HG02885 (cell line): ENCODE data around the gene CALY.
"Not testable (repeated sequence)": the region's sequence is repeated elsewhere in the genome, so short reads cannot be mapped to it uniquely, and the experiment has no call there.

Experiments used
- ATAC-seq: cut with Tn5 transposase; IDR thresholded peaks from one replicate; pipeline ENCODE4 v1.9.1; 2021; ENCODE audit warnings: mild to moderate bottlenecking; ENCODE audit not compliant: unreplicated experiment, poor library complexity

CALY gene, protein sequence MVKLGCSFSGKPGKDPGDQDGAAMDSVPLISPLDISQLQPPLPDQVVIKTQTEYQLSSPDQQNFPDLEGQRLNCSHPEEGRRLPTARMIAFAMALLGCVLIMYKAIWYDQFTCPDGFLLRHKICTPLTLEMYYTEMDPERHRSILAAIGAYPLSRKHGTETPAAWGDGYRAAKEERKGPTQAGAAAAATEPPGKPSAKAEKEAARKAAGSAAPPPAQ

DNA sequence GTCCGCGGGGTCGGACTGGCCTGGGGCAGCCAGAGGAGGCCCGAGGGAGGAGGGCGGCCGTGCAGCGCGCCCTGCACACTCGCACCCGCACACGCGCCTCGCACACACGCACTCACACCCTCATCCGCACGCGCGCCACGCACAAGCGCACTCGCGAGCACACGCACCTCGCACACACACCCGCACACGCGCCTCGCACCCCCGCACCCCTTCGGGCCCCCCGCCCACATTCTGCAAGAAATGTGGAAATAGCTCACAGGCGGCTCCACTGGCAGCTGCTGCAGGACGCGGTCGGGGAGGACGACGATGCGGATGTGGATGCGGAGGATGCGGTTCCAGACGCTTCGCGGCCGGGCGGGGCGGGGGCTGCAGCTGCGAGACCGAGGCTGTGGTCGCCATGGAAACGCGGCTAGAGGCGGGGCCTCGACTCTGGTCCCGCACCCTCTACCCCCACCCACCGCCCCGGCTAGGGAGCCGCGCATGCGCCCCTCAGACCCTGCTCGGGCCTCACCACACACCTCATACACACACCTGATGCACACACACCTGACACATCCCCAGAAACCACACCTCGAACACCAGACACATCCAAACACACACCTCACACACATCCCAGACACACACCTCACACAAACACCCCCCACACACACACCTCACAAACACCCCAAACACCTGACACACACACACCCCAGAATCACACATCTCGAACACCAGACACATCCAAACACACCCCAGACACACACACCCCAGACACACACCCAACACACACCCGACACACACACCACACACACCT, at the start of gene CALY:
Gene CALY, minus strand, starts transcription at position 320 of the 793 bp plus-strand sequence. CDS start 7,907 bp downstream, outside the sequence.
- ATAC-seq = no peak

DNA sequence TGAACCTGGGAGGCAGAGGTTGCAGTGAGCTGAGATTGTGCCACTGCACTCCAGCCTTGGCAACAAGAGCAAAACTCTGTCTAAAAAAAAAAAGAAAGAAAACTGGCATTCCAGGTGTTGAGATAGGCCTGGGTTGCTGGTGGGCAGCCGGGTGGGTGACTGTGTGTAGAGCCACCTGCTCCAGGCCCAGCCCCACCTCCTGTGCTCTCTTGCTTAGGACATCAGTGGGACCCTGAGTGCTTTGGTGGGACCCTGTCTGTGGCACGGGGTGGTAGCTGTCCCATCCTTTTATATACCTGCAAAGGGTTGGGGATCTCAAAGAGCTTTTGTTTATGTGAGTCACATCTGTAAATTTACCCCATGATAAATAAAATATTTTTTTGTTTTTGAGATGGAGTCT, 48.5 kb upstream of the CALY start:
- no peak for ATAC-seq

DNA sequence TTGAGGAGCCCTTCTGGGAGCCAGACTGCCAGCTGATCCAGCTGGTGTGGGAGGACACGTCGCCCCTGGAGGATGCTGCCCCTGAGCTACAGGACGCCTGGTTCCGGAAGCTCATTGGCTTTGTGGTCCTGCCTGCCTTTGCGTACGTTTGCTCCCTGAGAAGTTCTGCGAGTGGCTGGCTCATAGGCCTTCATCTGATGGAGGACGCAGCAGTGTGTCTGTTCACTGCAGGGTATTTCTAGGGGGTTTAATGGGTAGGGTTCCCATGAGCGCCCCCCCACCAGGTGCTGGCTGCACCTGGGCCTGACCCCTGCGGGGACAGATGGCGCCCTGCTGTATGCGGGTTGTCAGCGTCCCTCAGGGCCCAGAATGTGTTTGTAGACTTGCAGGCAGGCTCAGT, 47.4 kb upstream of the CALY start:
- no peak for ATAC-seq

DNA sequence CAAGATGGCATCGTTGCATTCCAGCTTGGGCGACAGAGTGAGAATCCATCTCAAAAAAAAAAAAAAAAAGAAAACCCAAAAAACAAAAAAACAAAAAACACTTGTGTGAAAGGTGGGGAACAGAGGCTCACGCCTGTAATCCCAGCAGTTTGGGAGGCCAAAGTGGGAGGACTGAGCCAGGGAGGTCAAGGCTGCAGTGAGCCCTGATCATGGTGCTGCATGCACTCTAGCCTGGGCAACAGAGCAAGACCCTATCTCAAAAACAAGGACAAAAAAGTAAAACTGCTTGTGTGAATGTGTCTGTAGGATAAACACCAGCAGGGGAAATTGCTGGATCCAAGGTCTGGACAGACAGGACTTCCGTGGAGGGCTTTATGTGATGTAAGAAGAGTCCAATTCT, 46.9 kb upstream of the CALY start:
- ATAC-seq = no peak

DNA sequence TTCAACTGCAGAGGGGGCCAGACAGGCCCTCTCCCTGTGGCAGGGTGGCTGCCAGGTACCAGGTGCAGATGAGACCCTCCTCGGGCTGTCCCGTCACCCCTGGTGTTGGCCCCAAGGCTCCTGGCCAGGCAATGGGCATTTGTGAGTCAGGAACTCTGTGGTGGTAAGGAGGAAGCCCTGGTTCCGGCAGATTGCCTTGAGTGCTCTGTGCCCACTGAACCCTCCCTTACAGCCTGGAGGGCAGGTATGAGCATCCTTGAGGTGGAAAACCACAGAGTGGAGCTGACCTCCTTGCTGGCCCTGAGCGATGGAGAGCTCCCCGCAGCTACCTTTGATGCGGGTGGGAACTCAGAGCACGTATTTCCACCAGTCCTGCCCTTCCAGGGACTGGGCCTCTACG, 44.3 kb upstream of the CALY start:
- no peak for ATAC-seq

DNA sequence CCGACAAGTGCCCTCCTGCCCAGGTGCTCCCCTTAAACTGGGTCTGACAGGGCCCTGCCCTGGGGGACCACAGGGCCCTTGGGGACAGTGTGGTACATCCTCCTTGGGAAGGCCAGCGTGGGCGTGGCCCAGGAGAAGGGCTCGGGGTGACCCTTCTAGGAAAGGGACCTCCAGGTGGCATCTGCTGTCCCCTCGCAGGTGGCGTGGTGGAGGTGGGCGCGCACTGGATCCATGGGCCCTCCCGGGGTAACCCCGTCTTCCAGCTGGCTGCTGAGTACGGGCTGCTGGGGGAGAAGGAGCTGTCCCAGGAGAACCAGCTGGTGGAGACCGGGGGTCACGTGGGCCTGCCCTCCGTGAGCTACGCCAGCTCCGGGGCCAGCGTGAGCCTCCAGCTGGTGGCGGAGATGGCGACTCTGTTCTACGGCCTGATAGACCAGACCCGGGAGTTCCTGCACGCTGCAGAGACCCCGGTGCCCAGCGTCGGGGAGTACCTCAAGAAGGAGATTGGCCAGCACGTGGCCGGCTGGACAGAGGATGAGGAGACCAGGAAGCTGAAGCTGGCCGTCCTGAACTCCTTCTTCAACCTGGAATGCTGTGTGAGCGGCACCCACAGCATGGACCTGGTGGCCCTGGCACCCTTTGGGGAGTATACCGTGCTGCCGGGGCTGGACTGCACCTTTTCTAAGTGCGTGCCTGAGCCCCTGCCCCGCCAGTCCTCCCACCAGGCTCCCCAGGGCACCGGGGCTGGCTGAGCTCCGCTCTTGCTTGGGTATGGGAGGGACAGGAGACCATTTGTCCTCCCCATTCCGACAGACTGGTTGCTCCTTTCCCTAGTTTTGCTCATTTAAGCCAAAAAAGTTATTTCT, 43.3 kb upstream of the CALY start:
- ATAC-seq = no peak

DNA sequence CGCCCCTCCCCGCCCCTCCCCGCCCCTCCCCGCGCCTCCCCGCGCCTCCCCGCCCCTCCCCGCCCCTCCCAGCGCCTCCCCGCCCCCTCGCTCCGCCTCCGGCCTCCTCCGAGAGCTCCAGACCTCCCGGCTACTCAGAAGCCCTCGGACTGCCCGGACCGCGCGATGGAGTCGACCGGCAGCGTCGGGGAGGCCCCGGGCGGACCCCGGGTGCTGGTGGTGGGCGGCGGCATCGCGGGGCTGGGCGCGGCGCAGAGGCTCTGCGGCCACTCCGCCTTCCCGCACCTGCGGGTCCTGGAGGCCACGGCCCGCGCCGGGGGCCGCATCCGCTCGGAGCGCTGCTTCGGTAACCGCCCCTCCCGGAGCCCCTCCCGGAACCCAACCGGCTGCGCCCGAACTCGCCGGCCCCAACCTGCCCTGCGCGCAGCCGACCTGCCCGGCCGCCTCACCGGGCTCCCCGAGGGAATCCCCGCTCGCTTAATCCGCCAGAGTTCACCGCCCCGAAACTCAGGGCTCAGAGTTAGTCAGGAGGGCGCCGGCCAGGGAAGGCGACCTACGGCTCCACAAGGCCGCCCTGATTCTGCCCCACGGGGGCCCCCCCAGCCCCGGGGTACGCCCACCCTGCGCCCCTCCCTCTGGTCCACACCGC, 42.6 kb upstream of the CALY start, which contains the start of gene PAOX:
Gene PAOX, plus strand, starts transcription at position 111 of the 649 bp plus-strand sequence. Its CDS starts 55 bp downstream, at position 166.
- ATAC-seq = peak; percentile 53

DNA sequence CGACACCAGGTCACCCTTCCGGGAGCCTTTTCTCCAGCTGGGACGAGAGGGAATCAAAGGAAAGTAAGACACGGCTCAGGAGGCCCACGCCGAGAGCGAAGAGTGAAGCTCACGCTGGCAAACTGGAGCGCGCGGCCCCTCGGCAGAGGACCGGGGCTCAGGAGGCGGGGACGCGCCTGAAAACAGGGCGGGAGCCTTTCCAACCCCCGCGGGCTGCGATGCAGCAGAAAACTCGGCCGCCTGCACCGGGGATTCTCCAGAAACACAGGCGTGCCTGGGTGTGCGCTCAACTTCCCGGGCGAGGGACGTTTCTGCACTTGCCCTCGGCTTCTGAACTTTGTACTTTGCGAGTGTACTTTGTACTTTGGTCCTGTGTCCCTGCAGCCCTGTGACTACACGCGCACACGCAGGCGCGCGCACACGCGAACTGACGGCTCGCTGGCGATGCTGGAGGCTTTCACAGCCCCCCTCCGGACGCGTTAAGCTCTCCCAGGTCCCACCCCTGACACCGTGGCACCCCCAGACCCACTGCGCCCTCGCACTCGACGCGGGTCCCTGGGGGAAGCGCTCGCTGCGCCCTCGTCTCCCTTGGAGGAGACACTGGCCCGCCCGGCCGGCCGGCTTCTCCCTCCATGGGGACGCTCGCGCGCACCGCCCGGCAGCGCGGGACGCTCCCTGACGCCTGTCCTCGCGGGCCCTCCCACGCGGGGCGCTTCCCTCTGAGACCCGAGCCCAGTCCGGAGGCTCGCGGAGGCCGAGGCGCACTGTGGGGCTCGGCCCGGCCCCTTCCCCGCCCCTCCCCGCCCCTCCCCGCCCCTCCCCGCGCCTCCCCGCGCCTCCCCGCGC, 41.8 kb upstream of the CALY start:
- ATAC-seq = peak; percentile 49

DNA sequence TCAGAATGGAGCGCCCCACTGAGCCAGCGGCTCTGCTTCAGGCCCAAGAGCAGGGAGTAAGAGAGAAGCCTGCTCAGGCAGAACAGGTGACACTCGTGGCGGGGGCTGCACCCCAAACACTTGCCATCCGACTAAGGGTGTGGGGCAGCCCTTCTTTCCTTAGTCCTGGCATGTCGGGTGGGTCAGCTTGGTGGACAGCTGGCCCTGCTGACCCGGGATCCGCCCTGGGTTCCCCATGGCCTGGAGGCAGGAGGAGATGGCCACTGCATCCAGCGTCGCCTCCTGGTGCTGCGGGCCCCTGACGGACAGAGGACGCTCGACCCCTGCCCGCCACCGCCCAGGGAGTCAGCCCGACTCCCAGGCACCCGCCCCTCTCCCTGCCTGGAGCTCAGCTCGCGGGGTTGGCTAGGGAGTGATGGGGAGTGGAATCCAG, 41.1 kb upstream of the CALY start:
- no peak for ATAC-seq

DNA sequence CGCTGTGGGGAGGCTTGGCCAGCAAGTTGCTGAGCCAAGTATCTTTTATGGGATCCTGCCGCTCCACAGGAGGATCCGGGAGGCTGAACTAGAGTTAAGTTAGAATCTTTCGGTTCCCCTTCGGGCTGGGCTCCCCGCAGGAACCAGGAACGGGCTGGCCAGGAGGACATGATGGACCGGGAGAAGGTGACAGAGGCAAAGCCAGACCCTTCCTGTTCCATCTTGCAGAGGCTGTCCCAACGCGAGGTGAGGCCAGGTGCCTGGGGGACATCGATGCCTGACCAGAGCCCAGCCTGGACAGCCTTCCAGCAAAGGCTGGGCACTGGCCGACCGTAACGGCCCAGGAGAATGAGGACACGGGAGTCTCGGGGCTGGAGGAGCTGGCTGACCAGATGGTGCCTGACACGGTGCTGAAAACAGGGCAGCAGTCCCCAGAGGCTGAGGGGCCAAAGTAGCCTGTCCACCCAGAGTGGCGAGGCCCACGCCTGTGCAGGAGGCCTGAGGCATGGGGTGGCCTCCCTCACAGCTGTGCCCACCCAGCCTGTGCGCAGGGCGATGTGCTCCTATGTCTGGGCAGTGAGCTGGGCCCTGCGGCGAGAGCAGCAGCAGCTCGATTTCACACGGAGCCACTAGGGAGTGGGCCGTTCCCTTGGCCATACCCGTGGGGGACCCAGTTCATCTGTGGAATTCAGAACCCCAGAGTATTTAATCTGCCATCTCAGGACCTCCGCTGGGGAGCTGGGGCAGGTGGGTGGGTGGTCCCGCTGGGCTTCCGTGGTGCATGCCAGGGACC, 40.5 kb upstream of the CALY start:
- ATAC-seq = no peak

DNA sequence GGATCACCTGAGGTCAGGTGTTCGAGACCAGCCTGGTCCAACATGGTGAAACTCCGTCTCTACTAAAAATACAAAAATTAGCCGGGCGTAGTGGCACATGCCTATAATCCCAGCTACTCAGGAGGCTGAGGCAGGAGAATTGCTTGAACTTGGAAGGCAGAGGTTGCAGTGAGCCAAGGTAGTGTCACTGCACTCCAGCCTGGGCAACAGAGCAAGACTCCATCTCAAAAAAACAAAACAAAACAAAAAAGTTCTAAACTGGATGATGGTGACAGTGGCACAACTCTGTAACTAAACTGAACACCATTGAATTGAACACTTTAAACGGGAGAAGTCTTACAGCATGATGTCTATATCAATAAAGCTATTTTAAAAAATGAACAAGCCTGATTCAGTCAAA, 39.5 kb upstream of the CALY start:
- not testable (repeated sequence) for ATAC-seq

DNA sequence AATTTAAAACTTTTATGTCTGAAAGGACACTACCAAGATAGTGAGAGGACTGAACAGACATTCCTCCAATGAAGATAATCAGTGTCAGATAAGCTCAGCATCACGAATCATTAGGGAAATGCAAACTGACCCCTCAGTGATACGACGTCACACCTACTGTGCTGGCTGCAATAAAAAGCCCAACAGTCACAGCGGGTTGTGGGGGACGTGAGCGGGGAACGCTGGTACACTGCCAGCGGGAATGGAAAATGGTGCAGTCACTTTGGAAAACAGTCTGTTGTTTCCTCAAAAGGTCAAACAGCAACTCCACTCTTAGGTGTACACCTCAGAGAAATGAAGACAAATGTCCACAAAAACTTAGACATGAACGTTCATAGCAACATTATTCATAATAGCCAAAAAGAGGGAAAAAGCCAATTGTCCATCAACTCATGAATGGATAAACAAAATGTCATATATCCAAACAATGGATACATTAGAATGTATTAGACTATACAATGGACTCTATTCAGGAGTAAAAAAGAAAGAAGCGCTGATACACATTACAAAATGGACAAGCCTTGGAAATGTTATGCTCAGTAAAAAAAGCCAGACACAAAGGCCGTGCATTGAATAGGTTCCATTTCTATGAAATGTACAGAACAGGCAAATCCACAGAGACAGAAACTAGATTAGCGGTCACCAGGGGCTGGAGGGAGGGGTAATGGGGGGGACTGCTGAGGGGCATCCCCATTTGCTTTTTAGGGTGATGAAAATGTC, 38.8 kb upstream of the CALY start:
- ATAC-seq = no peak

DNA sequence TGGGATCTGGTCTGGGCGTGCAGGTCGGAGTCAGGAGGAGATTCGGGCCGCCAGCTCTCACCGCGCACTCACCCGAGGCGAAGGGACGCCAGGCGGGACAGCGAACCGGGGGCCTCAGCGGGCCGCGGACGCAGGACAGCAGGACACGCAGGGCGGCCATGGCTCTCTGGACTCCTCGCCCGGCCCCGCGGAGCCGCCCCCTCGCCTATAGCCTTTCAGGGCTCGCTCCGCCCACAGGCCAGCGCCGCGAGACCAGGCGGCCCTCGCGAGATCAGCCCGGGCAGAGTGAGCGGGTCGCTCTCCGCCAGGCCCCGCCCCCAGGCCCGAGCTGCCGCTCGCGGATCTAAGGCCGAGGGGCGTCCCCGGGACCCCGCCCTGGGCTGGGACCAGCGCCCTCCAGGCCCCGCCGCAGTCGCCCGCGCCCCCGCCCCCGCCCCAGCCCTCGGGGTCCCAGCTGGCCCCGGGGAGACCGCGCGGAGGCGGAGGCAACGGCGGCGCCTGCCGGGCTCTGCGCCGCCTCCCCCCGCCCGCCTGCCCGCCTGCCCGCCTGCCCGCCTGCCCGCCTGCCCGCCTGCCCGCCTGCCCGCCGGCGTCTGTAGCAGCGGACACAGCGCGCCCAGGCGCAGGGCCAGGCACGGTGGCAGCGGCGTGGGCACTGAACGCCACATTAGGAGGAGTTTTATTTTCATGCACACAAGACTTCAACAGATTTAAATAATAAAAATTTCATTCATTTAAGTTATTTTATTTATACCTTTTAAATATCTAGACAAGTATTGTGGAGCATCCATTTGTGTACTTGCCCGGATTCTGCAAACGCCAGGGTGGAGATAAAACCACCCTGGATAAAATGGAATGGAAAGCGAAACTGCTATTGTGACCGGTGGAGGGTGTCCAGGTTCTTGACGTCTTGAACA, 36.7 kb upstream of the CALY start, which contains the start of gene ECHS1:
Gene ECHS1, minus strand, starts transcription at position 181 of the 917 bp plus-strand sequence. Its CDS starts 21 bp downstream, at position 160.
- peak; percentile 93 for ATAC-seq

DNA sequence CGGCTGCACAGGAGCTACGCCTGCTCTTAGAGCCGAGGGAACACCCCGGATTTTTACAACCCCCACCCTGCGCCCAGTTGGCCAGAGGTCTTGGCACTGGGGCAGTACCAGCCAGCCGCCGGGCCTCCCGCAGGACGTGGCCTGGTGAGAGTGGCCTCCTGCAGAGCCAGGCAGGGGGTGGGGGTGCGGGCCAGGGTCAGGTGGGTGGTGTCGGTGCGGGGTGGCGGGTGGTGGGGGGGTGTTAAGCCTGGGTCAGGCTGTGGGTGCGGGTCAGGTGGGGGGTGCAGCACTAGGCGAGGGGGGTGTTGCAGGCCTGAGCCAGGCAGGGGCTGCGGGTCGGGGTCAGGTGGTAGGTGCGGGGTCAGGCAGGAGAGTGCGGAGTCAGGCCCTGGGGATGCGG, 35.8 kb upstream of the CALY start:
- no peak for ATAC-seq

DNA sequence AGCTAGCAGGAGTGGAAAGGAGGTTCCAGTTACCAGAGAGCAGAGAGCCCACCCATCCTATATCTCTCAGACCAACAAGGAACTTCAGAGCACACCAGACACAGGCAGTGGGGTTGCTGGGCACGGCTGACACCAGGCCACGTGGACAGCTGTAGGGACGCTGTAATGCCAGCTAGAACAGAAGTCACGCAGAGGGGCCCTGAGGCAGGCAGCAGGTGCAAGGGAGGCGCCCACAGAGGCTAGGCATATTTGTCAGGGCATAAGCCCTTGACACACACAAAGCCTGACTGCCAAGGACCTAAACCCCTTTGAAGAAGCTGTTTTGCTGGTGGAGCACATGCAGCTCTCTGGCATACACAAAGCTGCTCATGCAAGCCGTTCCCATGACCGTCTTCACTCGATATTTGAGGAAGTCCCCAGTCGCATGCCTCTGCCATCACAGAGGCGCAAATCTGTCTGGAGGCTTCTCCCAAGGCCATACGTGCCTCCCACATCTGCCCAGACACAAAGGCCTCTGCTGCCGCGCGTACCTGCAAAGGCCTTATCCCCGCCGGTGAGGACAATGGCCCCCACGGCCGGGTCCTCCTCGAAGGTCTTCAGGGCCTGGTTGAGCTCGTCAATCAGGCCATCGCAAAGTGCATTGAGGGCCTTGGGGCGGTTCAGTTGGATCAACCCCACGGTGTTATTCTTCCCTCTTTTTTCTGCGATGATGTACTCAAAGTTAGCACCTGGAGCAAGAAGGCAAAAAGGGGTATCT, 33.5 kb upstream of the CALY start:
- ATAC-seq = no peak

DNA sequence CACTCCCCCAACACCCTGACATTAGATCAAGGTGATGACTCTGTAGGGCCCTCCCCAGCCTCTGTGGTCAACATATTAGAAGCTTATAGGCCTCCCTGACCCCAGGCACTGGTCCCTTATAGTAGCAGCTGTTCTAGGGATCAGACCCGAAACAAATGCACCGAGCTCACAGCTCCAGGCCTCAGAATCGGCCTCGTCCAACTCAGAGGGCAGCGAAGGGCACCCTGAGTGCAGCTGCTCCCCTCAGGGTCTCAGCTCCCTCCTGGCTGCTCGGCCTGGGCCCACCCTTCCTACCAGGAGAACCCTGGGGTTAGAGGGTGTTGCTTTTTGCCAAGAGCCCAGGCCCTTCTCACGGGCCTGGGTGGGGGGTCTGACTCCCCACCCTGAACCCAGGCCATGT, 31.5 kb upstream of the CALY start:
- ATAC-seq = no peak
